ENCODE results near the gene SCN10A. TPM values are rescaled to one million over a fixed set of nuclear protein-coding genes. Genes with fewer than 3 reads are reported as not detected.

The SCN10A gene
- total RNA-seq, 1 donor from 2014 or later: not detected

DNA sequence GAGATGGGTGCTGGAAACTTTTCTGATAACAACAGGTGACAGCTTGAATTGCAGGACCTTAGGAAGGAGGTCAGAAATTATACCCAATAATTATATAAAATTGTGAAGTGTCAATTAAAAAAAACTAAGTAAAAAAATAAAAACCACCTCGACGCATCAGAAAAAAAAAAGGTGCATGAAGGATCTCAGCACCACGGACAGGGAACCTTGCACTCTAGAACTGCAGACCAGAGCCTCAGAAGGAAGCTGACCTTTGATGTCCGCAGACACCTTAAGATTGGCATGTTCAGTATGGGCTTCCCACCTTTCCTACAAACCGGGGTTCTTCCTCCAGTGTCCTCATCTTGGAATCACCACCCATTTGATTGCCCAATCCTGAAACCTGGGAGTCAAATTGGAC, 60.9 kb downstream of the SCN10A start:
- no peak for DNase-seq (ENCODE audit: low spot score in 2 of 2, unreplicated experiment in 2 of 2)
- Mint-ChIP-seq H3K9me3 (peaks cover 5% of the 10 kb centered on the region), H3K27me3 (ENCODE audit: low read depth) (peaks cover 39% of the 10 kb centered on the region), H3K36me3 (no peaks in the 10 kb centered on the region), H3K4me3 (no peak overlapping the region), H3K4me1 (no peaks in the 10 kb centered on the region), H3K27ac (no peak overlapping the region)
- TF ChIP-seq, protein P1, sequence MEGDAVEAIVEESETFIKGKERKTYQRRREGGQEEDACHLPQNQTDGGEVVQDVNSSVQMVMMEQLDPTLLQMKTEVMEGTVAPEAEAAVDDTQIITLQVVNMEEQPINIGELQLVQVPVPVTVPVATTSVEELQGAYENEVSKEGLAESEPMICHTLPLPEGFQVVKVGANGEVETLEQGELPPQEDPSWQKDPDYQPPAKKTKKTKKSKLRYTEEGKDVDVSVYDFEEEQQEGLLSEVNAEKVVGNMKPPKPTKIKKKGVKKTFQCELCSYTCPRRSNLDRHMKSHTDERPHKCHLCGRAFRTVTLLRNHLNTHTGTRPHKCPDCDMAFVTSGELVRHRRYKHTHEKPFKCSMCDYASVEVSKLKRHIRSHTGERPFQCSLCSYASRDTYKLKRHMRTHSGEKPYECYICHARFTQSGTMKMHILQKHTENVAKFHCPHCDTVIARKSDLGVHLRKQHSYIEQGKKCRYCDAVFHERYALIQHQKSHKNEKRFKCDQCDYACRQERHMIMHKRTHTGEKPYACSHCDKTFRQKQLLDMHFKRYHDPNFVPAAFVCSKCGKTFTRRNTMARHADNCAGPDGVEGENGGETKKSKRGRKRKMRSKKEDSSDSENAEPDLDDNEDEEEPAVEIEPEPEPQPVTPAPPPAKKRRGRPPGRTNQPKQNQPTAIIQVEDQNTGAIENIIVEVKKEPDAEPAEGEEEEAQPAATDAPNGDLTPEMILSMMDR (IDR thresholded peaks at IDR 0.05; ENCODE audit: unreplicated experiment): no peak

DNA sequence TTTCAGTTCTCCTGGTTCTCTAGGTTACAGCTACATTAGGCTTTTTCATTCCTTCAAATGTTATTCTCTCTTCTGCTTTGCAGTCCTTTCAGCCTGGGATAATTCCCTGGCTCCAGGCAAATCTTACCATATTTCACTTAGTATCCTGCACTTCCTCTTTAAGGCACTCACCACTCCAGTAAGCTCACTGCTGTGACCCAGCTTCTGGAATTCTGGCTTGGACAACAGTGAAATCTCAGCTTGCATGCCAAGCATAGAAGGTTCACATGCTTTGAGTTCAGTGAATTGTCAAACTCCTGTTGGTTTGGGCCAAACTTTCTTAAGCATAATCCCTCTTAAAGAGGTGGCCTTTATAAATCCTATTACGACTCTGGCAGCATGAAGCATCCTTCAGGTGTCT, 69.4 kb downstream of the SCN10A start:
- peaks cover 24% of the 10 kb centered on the region for H3K27me3 Mint-ChIP-seq (ENCODE audit: low read depth)
- DNase-seq (ENCODE audit: low spot score in 2 of 2, unreplicated experiment in 2 of 2): no peak
- no peaks in the 10 kb centered on the region for H3K36me3 Mint-ChIP-seq
- TF ChIP-seq, protein P1 (IDR thresholded peaks at IDR 0.05; ENCODE audit: unreplicated experiment): no peak
- H3K27ac Mint-ChIP-seq: no peak overlapping the region
- H3K4me1 Mint-ChIP-seq: no peaks in the 10 kb centered on the region
- no peaks in the 10 kb centered on the region for H3K9me3 Mint-ChIP-seq
- no peak overlapping the region for H3K4me3 Mint-ChIP-seq

DNA sequence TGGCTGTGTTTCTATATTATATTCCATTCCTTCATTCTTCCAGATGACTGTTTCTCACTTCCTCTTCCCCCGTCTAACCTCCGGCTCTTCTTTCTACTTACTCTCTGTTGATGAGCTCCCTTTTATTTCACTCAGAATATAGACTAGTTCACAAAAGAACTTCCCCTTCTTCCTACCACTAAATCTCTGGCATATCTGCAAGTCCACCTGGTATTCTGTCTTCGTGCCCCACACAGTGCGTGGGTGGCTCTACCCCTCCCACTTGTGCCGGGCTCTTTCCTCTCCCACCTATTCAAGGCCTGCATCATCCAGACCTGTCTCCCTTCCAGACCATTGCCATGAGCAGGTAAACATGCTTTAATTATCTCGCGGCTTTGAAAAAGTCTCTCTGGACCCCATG, 73.0 kb downstream of the SCN10A start:
- TF ChIP-seq, protein P1 (IDR thresholded peaks at IDR 0.05; ENCODE audit: unreplicated experiment): no peak

GRCh38 chr3:38742550-38742949, 73.5 kb downstream of the SCN10A start:
- H3K27ac Mint-ChIP-seq: no peak overlapping the region
- peaks cover 34% of the 10 kb centered on the region for H3K27me3 Mint-ChIP-seq (ENCODE audit: low read depth)
- TF ChIP-seq, protein P1 (IDR thresholded peaks at IDR 0.05; ENCODE audit: unreplicated experiment): no peak
- no peak overlapping the region for H3K4me3 Mint-ChIP-seq
- no peaks in the 10 kb centered on the region for H3K36me3 Mint-ChIP-seq
- DNase-seq (ENCODE audit: low spot score in 2 of 2, unreplicated experiment in 2 of 2): no peak
- H3K4me1 Mint-ChIP-seq: no peaks in the 10 kb centered on the region
- no peaks in the 10 kb centered on the region for H3K9me3 Mint-ChIP-seq

More for the DNA sequence above, 73.0 kb downstream of the SCN10A start:
- Mint-ChIP-seq H3K36me3 (no peaks in the 10 kb centered on the region), H3K4me1 (no peaks in the 10 kb centered on the region), H3K9me3 (no peaks in the 10 kb centered on the region), H3K27ac (no peak overlapping the region), H3K27me3 (ENCODE audit: low read depth) (peaks cover 34% of the 10 kb centered on the region), H3K4me3 (no peak overlapping the region)
- DNase-seq (ENCODE audit: low spot score in 2 of 2, unreplicated experiment in 2 of 2): no peak

GRCh38 chr3:38740537-38740936, 75.5 kb downstream of the SCN10A start:
- H3K36me3 Mint-ChIP-seq: no peaks in the 10 kb centered on the region
- no peak overlapping the region for H3K27ac Mint-ChIP-seq
- H3K4me1 Mint-ChIP-seq: no peaks in the 10 kb centered on the region
- DNase-seq (ENCODE audit: low spot score in 2 of 2, unreplicated experiment in 2 of 2): no peak
- no peak overlapping the region for H3K4me3 Mint-ChIP-seq
- TF ChIP-seq, protein P1 (IDR thresholded peaks at IDR 0.05; ENCODE audit: unreplicated experiment): no peak
- peaks cover 34% of the 10 kb centered on the region for H3K27me3 Mint-ChIP-seq (ENCODE audit: low read depth)
- no peaks in the 10 kb centered on the region for H3K9me3 Mint-ChIP-seq

- Mint-ChIP-seq H3K4me1 (no peaks in the 10 kb centered on the region), H3K36me3 (no peaks in the 10 kb centered on the region), H3K4me3 (no peak overlapping the region), H3K27me3 (ENCODE audit: low read depth) (peaks cover 34% of the 10 kb centered on the region), H3K9me3 (no peaks in the 10 kb centered on the region), H3K27ac (no peak overlapping the region)
- TF ChIP-seq, protein P1 (IDR thresholded peaks at IDR 0.05; ENCODE audit: unreplicated experiment): no peak
- DNase-seq (ENCODE audit: low spot score in 2 of 2, unreplicated experiment in 2 of 2): no peak
Measured at GRCh38 chr3:38739931-38740330, 76.1 kb downstream of the SCN10A start.
